Fibroblast of upper back skin (primary cell): ENCODE results near the gene FOXB2.
"Not testable (repeated sequence)": the region's sequence is repeated elsewhere in the genome, so short reads cannot be mapped to it uniquely, and the experiment has no call there.

ENCODE experiments used
- DNase-seq: peaks from one replicate; pipeline ENCODE4 v3.0.0-alpha.2; 2013

The FOXB2 gene

DNA sequence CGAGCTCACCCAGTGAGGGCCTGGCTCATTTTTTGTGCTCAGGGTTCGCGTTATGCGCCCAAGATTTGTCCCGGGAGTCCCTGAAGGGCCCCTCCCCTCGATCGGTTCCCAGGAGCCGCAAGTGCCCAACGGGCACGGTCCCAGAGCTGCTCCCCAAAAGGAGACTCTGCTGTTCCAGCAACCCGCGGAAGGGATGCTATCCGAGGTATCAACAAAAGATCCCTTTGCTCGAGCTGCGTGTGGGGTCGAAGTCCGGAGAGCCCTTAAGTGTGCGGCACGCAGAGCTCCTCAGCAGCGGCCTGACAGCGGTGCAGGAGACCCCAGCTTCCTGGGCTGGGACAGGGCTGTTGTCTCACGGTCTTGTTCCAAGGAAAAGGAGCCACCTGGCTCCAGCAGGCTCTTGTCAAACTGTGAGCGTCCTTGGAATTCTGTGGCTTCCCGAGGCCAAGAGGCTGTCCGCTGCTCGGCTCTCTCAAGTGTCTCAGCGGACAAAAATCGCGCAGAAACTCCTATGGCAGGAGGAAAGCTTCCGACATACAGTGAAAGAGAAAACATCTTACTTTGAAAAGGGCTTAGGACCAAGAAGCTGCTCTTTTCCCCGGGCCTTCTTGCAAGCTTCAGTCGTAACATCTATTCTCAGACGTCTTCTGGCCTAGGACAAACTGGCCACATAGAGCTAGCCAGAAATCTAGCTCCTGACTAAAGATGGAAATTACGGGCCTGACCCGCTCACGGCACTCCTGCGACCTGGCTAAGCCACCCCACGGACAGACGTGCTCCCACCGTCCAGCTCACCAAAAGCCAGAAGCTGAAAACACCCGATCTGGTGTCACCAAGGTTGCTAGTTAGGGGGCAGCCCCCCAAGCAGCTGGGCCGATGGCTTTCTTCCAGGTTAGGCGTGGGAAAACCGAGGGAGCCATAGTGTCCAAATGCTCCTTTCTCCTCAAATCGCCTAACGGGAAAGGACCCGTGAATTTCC lies 2.6 kb upstream of the FOXB2 start:
- DNase-seq: no peak

DNA sequence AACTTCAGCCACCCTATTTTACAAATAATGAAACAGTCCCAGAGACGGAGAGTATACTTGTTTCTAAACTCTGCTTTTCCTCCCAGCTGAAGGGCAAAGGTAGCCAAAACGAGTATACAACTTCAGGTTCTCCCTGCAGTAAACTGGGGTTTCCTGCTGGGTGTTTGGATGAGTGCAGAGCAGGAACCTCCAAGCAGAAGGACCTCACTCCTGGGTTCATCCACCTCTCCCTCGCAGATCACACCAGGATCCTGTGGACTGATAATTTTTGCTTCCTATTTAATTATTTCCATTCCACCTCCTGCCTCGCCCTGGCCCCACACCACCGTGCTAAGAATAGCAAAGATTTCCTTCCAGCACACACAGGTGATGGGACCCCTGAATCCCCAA lies 2.0 kb upstream of the FOXB2 start:
- DNase-seq: no peak

DNA sequence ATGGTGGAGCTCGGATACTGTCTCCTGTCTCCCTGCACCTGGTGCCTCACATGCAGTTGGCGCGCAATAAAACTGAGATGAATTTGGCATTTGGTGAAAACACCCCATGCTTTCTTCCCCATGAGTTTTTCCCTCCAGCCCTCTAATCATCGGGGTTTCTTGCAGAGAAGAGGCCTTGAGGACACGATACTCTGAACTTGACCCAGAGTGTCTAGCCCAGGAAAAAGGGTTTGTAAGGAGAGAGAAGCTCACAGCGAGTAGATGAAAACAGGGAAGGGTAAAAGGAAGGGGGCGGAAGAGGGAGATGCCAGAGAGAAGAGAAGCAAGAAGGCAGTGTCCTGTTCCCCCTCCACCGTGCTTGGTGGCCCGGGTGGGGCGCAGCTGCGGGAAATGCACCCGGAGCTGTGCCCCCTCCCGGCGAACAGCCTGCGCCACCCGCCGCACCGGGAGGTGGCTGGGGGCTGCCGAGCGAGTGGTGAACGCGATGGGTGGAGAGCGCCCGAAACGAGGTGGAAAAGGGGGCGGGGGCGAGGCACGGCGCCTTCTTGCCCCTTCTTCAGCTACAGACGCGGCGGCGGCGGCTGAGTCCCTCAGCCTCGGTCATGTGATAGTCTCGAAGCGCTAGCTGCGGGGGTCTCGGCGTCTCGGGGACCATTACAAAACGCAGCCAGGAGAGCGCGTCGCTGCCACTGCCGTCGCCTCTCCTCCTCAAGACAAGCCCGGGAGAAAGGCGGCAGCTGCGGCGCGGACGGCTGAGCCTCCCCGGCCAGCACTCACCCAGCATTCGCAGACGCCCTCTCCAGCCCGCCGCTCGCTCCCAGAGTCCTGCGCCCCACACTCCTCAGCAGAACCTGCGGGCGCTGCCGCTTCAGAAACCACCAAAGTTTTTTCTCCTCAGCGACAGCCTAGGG lies 1.1 kb upstream of the FOXB2 start:
- no peak for DNase-seq

DNA sequence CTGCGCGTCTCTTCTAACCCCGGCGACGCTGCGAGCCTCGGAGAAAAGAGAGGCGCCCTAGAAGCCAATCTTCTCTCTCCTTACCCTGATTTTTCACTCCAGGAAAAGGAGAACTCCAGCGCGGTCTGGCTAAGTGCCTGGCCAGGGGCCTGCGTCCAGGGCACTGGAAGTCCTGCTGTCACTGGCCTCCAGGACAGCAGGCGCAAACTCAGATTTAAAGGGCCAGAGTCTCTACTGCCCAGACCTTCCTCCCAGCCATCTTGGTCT lies 553 bp upstream of the FOXB2 start:
- DNase-seq: no peak

DNA sequence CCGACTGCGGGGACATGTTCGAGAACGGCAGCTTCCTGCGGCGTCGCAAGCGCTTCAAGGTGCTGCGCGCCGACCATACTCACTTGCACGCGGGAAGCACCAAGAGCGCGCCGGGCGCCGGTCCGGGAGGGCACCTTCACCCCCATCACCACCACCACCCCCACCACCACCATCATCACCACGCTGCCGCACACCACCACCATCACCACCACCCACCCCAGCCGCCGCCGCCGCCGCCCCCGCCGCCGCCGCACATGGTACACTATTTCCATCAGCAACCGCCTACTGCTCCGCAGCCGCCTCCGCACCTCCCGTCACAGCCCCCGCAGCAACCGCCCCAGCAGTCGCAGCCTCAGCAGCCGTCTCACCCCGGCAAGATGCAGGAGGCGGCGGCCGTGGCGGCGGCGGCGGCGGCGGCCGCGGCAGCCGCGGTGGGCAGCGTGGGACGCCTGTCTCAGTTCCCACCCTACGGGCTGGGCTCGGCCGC lies 514 bp downstream of the FOXB2 start:
- DNase-seq: no peak

DNA sequence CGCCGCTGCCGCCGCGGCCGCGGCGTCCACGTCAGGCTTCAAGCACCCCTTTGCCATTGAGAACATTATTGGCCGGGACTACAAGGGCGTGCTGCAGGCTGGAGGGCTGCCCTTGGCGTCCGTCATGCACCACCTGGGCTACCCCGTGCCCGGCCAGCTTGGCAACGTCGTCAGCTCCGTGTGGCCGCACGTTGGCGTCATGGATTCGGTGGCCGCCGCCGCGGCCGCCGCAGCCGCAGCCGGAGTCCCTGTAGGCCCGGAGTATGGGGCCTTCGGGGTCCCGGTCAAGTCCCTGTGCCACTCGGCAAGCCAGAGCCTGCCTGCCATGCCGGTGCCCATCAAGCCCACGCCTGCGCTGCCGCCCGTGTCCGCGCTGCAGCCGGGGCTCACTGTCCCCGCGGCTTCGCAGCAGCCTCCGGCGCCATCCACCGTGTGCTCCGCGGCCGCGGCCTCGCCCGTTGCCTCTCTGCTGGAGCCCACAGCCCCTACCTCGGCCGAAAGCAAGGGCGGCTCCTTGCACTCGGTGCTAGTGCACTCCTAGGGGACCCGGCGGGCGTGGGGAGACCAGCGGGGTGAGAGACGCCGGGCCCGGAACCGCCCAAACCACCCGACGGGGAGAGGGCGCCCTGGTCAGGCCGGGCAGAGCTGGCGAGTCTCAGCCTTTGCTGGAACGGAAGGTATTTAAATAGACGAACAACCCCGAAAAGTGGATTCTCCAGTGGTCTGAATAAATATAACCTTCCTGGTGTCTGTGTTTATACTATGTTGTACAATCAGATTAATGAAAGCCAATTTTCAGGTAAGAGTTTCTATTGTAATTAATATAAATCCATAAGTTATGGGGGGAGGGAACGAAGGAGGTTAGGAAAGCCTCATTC lies 1.2 kb downstream of the FOXB2 start:
- no peak for DNase-seq

DNA sequence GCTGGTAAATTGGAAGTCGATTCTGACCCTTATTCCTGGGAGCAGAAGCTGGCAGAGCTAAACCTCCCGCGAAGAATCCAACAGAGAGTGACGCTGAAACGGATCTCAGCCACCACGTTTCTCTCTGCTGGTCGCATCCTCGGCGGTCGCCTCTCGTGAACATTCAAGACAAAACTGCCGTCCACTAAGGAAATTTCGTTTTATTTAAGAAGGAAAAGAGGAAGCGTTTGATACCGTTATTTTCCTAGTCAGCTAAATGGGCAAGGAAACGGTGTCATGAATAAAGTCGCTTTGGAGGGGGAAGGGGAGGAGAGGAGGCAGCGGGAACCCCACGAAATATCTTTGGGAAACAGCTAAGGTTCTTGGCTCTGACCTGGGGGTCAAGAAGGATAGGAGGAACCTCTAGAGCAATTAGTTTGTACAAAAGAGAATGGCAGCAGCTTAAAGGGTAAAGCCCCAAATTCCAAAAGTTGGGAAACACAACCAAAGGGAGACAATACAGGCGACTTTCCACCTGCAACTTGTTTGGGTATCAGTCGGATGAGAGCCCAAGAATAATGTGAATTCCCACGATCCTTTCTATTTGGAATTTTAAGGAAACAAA lies 1.9 kb downstream of the FOXB2 start:
- DNase-seq: no peak

DNA sequence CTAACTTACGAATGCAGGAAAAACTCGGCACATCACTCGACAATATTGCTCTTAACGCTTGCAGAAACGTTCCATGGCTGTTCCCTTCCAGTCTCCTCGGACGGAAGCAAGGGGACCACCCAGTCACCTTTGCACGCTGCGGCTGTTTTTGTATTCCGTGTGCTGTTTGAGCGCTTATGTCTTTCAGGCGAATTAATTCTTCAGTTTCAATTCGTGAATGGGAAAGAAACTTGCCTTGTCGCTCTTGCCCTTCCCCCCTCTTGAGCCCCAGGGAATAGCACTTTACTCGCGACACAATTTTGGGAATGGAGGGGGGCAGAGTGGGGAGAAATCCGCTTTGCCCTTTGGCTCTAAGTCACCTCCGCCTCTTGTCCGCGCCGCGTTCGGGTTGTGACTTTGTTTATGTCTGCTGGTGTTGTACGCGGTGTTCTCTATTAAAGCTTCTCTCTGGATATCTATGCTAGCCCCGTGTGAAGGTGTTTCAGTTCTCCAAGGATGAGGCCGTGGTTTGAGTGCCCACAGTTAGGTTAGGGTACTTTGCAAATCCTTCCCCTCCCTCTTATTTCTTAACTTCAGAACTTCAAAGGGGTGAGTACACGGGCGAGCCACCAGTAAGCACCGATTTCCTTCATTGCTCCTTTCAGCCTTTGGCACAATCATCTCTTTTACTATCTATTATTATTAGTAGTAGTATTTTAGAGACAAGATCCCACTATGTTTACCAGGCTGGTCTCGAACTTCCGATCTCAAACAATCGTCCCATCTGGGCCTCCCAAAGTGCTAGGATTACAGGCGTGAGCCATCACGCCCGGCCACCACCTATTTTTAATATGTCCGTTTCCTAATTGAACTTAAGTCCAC lies 2.7 kb downstream of the FOXB2 start:
- no peak for DNase-seq

DNA sequence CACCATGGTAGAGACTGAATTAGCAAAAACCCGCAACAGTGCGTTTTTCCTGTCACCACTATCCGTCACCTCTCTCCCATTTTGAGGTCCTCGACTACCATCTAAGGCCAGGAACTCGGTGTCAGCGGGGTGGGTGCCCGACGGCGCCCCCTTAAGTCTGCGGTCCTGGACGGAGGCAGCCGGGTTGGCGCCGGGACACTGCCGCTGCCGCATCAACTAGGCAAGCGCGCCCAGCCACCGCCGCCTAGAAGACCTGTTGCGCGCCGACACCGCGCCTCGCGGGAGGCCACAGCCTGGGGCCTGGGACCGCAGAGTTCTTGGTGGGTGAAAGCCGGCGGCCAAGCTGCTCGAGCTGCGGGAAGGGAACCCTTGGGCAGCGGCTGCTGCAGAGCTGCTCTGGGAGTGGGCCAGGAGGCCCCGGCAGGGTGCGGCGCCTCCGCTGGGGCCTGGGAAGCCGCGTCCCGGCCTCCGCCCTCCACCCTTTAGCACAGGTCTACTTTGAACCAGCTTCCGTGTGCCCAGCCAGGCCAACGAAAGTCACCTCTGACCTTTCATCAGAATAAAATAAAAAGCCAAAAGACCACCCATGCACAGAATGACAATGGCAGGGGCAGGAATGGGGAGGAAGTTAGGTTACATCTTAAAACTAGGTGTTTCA lies 3.5 kb downstream of the FOXB2 start:
- DNase-seq: no peak

DNA sequence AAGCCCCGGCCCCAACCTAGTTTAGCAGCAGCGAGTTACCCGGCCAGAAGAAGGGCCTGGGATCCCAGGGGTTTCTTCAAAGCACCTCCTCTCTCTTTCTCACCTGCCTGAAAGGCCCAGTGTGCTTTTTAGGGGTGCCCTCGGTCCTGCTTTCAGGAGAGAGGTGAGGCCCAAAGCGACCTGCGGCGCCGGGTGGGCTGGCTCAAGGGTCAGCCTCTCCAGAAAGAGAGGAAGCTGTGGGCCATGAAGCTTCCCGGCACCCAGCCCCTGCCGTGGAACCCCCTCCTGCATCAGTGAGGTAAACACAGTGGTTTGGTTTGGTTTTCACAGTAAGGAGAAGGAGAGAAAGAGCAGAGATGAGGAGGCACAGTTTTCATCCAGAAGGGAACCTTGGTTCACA lies 4.3 kb downstream of the FOXB2 start:
- no peak for DNase-seq

DNA sequence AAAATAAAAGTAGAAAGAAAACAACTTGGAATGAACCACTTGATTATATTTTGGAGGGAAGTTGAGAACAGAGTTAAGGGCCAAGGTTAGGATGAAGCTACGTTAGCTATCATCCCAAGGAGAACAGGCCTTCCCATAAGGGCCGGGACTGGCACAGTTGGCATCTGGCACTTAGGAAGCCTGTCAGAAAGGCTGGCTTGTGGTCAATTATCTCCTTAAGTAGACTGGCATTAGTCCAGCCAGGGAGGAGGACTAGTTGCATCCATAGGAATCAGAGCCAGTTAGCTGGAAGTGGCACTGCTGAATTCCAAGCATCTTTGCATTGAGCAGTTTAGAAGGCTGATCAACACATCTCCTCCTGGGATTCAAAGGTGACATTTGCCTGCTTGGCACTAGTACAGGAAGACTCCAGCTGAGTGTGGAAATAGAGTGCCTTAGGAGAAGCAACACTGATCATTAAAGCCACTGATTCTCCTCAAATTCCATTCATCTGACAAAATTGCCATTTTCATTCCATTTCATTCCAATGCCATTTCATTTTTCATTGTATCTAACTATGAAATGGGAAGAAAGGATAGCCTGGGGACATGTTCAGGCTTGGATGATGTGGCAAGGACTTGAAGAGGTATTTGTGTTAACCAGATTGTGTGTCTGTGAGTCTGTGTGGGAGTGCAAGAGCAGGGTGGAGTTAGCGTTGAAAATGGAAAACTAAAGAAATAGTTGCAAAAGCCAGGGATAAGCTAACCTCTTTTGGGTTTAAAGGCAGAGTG lies 5.5 kb downstream of the FOXB2 start:
- DNase-seq: no peak

DNA sequence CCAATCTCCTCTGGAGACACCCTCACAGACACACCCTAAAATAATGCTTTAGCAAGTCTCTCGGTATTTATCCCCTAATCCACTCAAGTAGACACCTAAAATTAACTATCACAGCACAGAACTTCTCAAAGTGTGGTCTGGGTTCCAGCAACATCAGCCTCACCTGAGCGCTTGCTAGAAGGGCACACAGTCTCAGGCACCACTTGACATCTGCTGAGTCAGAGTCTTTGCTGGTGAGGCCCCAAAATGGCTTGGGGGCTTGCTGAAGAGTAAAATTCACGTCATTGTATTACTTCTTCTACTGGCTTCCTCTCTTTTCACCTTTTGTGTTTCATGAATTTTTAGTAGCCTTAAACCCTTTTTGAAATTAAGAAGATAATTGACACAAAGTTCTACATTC lies 9.0 kb downstream of the FOXB2 start:
- no peak for DNase-seq

DNA sequence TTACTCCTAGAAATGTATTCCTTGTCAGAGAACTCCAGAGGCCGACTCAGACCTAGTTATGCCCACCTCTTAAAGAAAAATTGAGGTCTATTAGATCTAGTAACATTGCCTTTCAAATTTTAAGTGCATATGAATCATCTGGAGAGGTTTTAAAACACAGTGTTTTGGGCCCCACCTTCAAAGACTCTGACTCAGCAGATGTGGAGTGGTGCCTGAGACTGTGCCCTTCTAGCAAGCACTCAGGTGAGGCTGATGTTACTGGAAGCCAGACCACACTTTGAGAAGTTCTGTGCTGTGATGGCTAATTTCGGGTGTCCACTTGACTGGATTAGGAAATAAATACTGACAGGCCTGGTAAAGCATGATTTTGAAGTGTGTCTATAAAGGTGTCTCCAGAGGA lies 10.6 kb downstream of the FOXB2 start:
- no peak for DNase-seq

DNA sequence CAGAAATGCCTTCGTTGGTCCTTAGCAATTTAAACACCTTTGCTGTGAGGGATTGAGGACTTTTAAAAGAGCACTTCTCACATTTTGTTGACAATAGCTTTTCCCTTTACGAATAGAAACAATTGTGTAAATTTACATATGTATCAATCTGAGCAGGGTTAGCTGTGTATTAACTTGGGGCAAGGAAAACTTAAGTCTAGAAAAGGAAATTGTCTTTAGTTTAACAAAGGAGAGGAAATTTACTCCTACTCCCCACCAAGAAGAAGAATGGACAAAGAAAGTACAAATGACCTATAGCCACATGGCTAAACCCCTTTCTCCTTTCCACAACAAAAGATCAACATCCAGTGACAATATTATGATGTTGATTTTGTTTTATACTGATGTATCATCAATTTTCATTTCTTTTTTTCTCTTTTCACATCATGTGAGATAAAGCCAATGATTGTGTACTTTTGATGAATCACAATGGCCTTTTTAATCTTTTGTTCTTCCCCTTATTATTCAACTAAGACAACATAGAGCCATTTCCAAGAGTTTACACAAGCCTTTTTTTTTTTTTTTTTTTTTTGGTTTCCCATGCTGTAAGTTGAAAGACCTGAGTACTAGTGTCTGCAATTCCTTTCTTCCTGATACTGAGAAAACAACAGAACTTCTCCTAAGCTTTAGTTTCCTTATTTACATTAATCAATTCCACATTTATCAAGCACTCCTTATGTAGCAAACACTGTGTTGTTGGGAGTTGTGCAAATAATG lies 19.0 kb downstream of the FOXB2 start:
- no peak for DNase-seq

DNA sequence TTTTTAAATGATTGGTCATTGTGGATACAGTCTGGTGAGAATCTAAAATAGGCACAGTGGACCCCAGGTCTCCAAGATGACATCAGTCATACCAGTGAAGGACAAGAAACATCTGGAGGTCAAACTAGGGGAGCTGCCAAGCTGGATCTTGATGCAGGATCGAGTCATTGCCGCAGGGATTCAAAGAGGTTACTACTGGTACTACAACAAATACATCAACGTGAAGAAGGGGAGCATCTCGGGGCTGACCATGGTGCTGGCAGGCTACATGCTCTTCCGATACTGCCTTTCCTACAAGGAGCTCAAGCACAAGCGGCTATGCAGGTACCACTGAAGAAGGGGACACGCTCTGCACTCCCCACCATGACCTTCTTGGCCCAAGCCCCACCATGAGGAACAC lies 20.9 kb downstream of the FOXB2 start:
- no peak for DNase-seq

DNA sequence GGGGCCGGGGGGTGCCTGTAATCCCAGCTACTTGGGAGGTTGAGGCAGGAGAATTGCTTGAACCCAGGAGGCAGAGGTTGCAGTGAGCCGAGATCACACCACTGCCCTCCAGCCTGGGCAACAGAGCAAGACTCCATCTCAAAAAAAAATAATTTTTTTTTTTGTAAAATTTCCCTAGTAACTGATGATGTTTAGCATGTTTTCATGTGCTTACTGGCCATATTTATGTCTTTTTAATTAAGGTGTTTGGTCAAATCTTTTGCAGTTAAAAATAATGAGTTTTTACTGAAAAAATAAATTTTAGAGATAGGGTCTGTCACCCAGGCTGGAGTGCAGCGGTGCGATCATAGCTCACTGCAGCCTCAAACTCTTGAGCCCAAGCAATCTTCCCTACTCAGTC lies 24.3 kb downstream of the FOXB2 start:
- not testable (repeated sequence) for DNase-seq

DNA sequence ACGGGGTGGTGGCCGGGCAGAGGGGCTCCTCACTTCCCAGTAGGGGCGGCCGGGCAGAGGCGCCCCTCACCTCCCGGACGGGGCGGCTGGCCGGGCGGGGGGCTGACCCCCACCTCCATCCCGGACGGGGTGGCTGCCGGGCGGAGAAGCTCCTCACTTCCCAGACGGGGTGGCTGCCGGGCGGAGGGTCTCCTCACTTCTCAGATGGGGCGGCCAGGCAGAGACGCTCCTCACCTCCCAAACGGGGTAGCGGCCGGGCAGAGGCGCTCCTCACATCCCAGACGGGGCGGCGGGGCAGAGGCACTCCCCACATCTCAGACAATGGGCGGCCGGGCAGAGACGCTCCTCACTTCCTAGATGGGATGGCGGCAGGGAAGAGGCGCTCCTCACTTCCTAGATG lies 41.2 kb downstream of the FOXB2 start:
- DNase-seq: not testable (repeated sequence)

DNA sequence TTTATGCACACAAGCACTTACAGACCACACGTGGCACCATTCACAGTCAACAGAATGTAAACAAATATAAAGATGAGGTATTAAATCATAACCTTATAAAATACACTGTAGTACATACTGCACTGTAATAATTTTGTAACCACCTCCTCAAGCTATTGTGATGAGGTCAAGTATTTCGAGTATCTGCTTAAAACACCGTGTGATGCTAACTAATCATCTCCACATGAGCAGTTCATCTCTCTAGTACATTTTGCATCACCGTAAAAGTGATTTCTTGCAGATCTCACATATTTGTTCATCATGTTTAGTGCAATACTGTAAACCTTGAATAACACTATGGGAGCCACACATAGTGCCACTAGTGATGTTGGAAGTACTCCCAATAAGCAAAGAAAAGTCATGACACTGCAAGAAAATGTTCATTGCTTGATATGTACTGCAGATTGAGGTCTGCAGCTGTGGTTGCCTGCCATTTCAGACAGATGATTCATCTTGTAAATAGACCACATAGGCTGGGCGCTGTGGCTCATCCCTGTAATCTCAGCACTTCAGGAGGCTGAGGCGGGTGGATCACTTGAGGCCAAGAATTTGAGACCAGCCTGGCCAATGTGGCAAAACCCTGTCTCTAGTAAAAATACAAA lies 44.3 kb downstream of the FOXB2 start:
- peak; percentile 78 for DNase-seq

DNA sequence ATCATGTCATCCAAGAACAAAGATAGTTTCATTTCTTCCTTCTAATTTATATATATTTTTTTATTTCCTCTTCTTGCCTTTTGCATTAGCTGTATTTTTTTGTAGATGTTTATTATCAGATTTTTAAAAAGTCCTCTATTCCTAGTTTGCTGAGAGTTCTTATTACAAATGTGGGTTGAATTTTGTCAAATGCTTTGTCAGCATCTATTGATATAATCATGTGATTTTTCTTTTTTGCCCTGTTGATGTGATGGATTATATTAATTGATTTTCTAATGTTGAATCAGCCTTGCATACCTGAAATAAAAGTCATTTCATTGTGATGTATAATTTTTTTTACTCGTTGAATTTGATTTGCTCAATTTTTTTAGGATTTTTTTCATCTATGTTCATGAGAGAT lies 46.9 kb downstream of the FOXB2 start:
- no peak for DNase-seq
